Mucosa of descending colon (tissue), 3 donors: ENCODE measurements around the gene SEPTIN6. TPM values are rescaled to one million over a fixed set of nuclear protein-coding genes. Genes with fewer than 3 reads are reported as not detected.

ENCODE experiments used
- ATAC-seq: fragments of 200-7000 bp; cut with Tn5 transposase; one replicate; pipeline ENCODE4 v1.9.1; 2020; ENCODE audit warnings: mild to moderate bottlenecking, moderate library complexity
- DNase-seq, 3 donors: peaks; one replicate each; pipeline ENCODE4 v3.0.0-alpha.2; 2020
- H3K36me3 ChIP-seq: fragments of 200-600 bp; one replicate; pipeline ENCODE4 v1.8.0; 2021; ENCODE audit warnings: low read depth, mild to moderate bottlenecking
- H3K4me1 ChIP-seq: fragments of 200-600 bp; one replicate; pipeline ENCODE4 v1.8.0; 2021; ENCODE audit warnings: low read depth, mild to moderate bottlenecking
- H3K4me3 ChIP-seq: fragments of 200-600 bp; one replicate; pipeline ENCODE4 v1.8.0; 2021; ENCODE audit warnings: mild to moderate bottlenecking
- H3K9me3 ChIP-seq: fragments of 200-600 bp; one replicate; pipeline ENCODE4 v1.8.0; 2021; ENCODE audit warnings: mild to moderate bottlenecking
- intact Hi-C, 2 donors: fragments of 100-400 bp; cut with DNase I in 1 of 2; cut with micrococcal nuclease in 1 of 2; formaldehyde crosslinking; loops; one replicate each; pipeline versions ENCODE4 v1.11.0 to v1.11.1; 2022; cut with DNase I, micrococcal nuclease
- total RNA-seq, 3 donors: library from RNA; stranded (reverse); fragmentation: NEBNext Ultra II Directional in 2 of 3; extraction: Animal tissue kit (Norgen Biotek cat#: 25700) in 2 of 3; gene quantifications; one replicate each; pipeline versions ENCODE4 v1.2.1 to v1.2.4, GENCODE V29; 2021 to 2023
- TF ChIP-seq, protein P1 (sequence below): fragments of 200-600 bp; IDR thresholded peaks from one replicate; pipeline ENCODE4 v1.8.0; 2022; ENCODE audit warnings: antibody characterized with exemption, mild to moderate bottlenecking
- donor health status: DM: no; HTN: no; CAD: no; lungs with moderate emphysema.
- donor health status: DM: no; HTN: no; CAD: no.
- donor health status: DM: no; HTN: yes; CAD: no.

SEPTIN6 gene
- total RNA-seq, 3 donors from 2014 or later: 10.6 to 58.1 (median 14.5) TPM

- DNase-seq (no peak), ATAC-seq (peak; percentile 13)
- Histone ChIP-seq H3K4me3 (no peak overlapping the region), H3K9me3 (no peaks in the 10 kb centered on the region), H3K36me3 (no peaks in the 10 kb centered on the region), H3K4me1 (no peaks in the 10 kb centered on the region)
- intact Hi-C loops: no loop called here
- TF ChIP-seq, protein P1, sequence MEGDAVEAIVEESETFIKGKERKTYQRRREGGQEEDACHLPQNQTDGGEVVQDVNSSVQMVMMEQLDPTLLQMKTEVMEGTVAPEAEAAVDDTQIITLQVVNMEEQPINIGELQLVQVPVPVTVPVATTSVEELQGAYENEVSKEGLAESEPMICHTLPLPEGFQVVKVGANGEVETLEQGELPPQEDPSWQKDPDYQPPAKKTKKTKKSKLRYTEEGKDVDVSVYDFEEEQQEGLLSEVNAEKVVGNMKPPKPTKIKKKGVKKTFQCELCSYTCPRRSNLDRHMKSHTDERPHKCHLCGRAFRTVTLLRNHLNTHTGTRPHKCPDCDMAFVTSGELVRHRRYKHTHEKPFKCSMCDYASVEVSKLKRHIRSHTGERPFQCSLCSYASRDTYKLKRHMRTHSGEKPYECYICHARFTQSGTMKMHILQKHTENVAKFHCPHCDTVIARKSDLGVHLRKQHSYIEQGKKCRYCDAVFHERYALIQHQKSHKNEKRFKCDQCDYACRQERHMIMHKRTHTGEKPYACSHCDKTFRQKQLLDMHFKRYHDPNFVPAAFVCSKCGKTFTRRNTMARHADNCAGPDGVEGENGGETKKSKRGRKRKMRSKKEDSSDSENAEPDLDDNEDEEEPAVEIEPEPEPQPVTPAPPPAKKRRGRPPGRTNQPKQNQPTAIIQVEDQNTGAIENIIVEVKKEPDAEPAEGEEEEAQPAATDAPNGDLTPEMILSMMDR: no peak
Measured at GRCh38 chrX:119654112-119654531, 38.8 kb downstream of the SEPTIN6 start.

DNA sequence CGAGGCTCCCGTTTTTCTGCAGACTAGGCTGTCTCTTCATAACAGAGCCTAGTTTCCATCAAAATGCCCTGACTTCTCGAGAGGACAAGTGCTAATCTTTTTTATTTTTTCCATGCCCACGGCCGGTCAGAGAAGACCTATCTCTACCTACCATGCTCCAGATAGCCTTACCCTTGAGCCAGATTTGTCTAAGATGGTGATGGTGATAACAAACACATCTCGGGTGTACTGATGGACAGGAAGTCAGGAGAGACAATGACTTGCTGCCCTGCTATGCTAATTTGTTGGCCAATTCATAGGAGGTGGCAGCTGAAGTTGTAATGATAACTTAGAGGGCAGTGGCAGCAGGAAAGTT, 44.6 kb downstream of the SEPTIN6 start:
- H3K4me3 ChIP-seq: no peak overlapping the region
- H3K9me3 ChIP-seq: no peaks in the 10 kb centered on the region
- intact Hi-C loops: no loop called here
- TF ChIP-seq, protein P1: no peak
- DNase-seq: no peak
- no peaks in the 10 kb centered on the region for H3K4me1 ChIP-seq
- ATAC-seq: no peak
- H3K36me3 ChIP-seq: no peaks in the 10 kb centered on the region

DNA sequence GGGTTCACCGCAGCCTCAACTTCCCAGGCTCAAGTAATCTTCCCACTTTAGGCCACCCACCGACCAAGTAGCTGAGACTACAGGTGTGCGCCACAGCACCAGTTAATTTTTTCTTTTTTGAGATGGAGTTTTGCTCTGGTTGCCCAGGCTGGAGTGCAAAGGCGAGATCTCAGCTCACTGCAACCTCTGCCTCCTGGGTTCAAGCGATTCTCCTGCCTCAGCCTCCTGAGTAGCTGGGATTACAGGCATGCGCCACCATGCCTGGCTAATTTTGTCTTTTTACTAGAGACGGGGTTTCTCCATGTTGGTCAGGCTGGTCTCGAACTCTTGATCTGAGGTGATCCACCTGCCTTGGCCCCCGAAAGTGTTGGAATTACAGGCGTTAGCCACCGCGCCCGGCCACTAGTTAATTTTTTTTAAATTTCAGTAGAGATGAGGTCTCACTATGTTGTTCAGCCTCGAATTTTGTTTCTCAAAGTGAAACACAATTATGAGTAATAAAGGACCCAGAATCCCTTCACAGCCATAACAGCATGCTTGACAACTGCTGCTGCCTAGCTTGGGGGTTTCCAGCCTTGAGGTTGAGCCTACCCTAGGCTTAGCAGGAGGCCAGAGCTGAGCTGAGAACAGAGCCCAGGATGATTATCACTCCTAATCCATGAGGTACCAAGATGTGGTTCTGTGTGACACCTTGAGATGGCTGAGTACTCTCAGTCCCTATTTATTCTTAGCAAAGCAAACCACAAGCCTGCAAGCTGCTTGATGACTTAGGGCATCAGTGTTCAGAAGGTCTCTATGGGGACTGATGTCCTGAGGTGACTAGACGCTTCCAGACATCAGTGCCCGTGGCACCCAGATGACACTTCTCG, 45.2 kb downstream of the SEPTIN6 start:
- DNase-seq: no peak
- H3K9me3 ChIP-seq: no peaks in the 10 kb centered on the region
- H3K4me1 ChIP-seq: no peaks in the 10 kb centered on the region
- ATAC-seq: peak; percentile 67
- TF ChIP-seq, protein P1: no peak
- no peaks in the 10 kb centered on the region for H3K36me3 ChIP-seq
- intact Hi-C loops: no loop called here
- no peak overlapping the region for H3K4me3 ChIP-seq

GRCh38 chrX:119647089-119647488, 45.9 kb downstream of the SEPTIN6 start:
- Histone ChIP-seq H3K4me1 (no peaks in the 10 kb centered on the region), H3K9me3 (no peaks in the 10 kb centered on the region), H3K4me3 (no peak overlapping the region), H3K36me3 (no peaks in the 10 kb centered on the region)
- DNase-seq (no peak), ATAC-seq (no peak)
- TF ChIP-seq, protein P1: no peak
- intact Hi-C loops: no loop called here

DNA sequence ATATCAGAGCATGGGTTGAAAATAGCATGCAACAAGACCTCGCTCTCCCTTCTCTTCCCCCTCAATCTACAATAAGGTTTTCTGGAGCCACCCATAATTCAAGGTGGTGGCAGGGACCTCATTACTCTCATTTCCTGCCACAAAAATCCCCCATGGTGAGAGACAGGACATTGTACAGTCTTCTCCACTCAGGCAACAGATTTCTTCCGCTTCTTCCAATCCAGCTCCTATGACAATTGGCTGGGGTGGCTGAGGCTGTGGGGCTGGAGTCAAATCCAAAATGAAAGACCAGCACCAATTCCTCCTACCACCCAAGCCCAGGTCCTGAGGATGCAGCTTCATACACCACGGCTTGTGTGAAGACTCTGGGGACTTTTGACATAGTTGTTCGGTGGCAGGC, 46.5 kb downstream of the SEPTIN6 start:
- no peak for ATAC-seq
- Histone ChIP-seq H3K4me1 (no peaks in the 10 kb centered on the region), H3K9me3 (no peaks in the 10 kb centered on the region), H3K4me3 (no peak overlapping the region), H3K36me3 (no peaks in the 10 kb centered on the region)
- intact Hi-C loops: no loop called here
- no peak for DNase-seq
- TF ChIP-seq, protein P1: no peak
